KOPT-K1 (cell line): ENCODE measurements around the gene IFI44.

Experiments used
- H3K27ac ChIP-seq: fragments of 200-600 bp; sonication (generic); 2 replicates; pipeline ENCODE4 v1.5.1; 2016; ENCODE audit warnings: antibody characterized with exemption, mild to moderate bottlenecking, low read depth, low read length; ENCODE audit not compliant: poor library complexity, severe bottlenecking
- H3K36me3 ChIP-seq: fragments of 200-600 bp; sonication (generic); 2 replicates; pipeline ENCODE4 v1.5.1; 2017; ENCODE audit warnings: antibody characterized with exemption, mild to moderate bottlenecking, low read length, moderate library complexity; ENCODE audit not compliant: insufficient read depth
- H3K9me3 ChIP-seq: fragments of 200-600 bp; sonication (generic); 2 replicates; pipeline ENCODE4 v1.5.1; 2017; ENCODE audit warnings: antibody characterized with exemption, low read length, mild to moderate bottlenecking; ENCODE audit not compliant: insufficient read depth, poor library complexity, severe bottlenecking

Gene IFI44

GRCh38 chr1:78630600-78630999 lies 19.0 kb upstream of the IFI44 start:
- Histone ChIP-seq H3K27ac (no peak overlapping the region), H3K9me3 (no peaks in the 10 kb centered on the region), H3K36me3 (no peaks in the 10 kb centered on the region)

GRCh38 chr1:78633209-78633608 lies 16.4 kb upstream of the IFI44 start:
- H3K27ac ChIP-seq, result no peak overlapping the region
- H3K9me3 ChIP-seq, result no peaks in the 10 kb centered on the region

GRCh38 chr1:78640462-78640861 lies 9.2 kb upstream of the IFI44 start:
- H3K9me3 ChIP-seq, result peaks cover 7% of the 10 kb centered on the region
- H3K27ac ChIP-seq, result no peak overlapping the region
- H3K36me3 ChIP-seq, result no peaks in the 10 kb centered on the region

More at GRCh38 chr1:78633209-78633608, 16.4 kb upstream of the IFI44 start:
- no peaks in the 10 kb centered on the region for H3K36me3 ChIP-seq

GRCh38 chr1:78641558-78641957 lies 8.1 kb upstream of the IFI44 start:
- no peaks in the 10 kb centered on the region for H3K36me3 ChIP-seq
- H3K9me3 ChIP-seq, result peaks cover 12% of the 10 kb centered on the region
- no peak overlapping the region for H3K27ac ChIP-seq

GRCh38 chr1:78645723-78646122 lies 3.9 kb upstream of the IFI44 start:
- Histone ChIP-seq H3K27ac (no peak overlapping the region), H3K36me3 (no peaks in the 10 kb centered on the region), H3K9me3 (peaks cover 33% of the 10 kb centered on the region)

GRCh38 chr1:78647238-78647637 lies 2.4 kb upstream of the IFI44 start:
- H3K36me3 ChIP-seq, result no peaks in the 10 kb centered on the region
- peaks cover 33% of the 10 kb centered on the region for H3K9me3 ChIP-seq
- H3K27ac ChIP-seq, result no peak overlapping the region

GRCh38 chr1:78650114-78650660 lies 556 bp downstream of the IFI44 start:
- Histone ChIP-seq H3K27ac (peak overlapping the region; percentile 57), H3K9me3 (peaks cover 26% of the 10 kb centered on the region), H3K36me3 (peaks cover 4% of the 10 kb centered on the region; the same call in 1 of the 2 replicates)

GRCh38 chr1:78651241-78651640 lies 1.6 kb downstream of the IFI44 start:
- Histone ChIP-seq H3K36me3 (peaks cover 15% of the 10 kb centered on the region), H3K9me3 (peaks cover 24% of the 10 kb centered on the region), H3K27ac (peak overlapping the region; percentile 57)

- Histone ChIP-seq H3K27ac (no peak overlapping the region), H3K9me3 (peaks cover 16% of the 10 kb centered on the region), H3K36me3 (peaks cover 17% of the 10 kb centered on the region)
These were observed 2.5 kb downstream of the IFI44 start for GRCh38 chr1:78652019-78652560.

- Histone ChIP-seq H3K36me3 (peaks cover 74% of the 10 kb centered on the region), H3K9me3 (no peaks in the 10 kb centered on the region), H3K27ac (no peak overlapping the region)
These were observed 9.3 kb downstream of the IFI44 start for GRCh38 chr1:78658901-78659300.

GRCh38 chr1:78663923-78664322 lies 14.3 kb downstream of the IFI44 start:
- Histone ChIP-seq H3K27ac (no peak overlapping the region), H3K36me3 (peaks cover 47% of the 10 kb centered on the region), H3K9me3 (no peaks in the 10 kb centered on the region)

- Histone ChIP-seq H3K9me3 (no peaks in the 10 kb centered on the region), H3K27ac (no peak overlapping the region), H3K36me3 (peaks cover 40% of the 10 kb centered on the region)
These were observed 15.1 kb downstream of the IFI44 start for GRCh38 chr1:78664763-78665162.

GRCh38 chr1:78665809-78666208 lies 16.2 kb downstream of the IFI44 start:
- Histone ChIP-seq H3K36me3 (peaks cover 30% of the 10 kb centered on the region), H3K27ac (no peak overlapping the region)

GRCh38 chr1:78667939-78668338 lies 18.3 kb downstream of the IFI44 start:
- peaks cover 9% of the 10 kb centered on the region for H3K36me3 ChIP-seq
- H3K9me3 ChIP-seq, result no peaks in the 10 kb centered on the region
- no peak overlapping the region for H3K27ac ChIP-seq

More at GRCh38 chr1:78665809-78666208, 16.2 kb downstream of the IFI44 start:
- H3K9me3 ChIP-seq, result no peaks in the 10 kb centered on the region

GRCh38 chr1:78668427-78668826 lies 18.8 kb downstream of the IFI44 start:
- Histone ChIP-seq H3K27ac (no peak overlapping the region), H3K9me3 (no peaks in the 10 kb centered on the region)

GRCh38 chr1:78672428-78672827 lies 22.8 kb downstream of the IFI44 start:
- H3K27ac ChIP-seq, result no peak overlapping the region
- H3K36me3 ChIP-seq, result no peaks in the 10 kb centered on the region
- H3K9me3 ChIP-seq, result no peaks in the 10 kb centered on the region

More at GRCh38 chr1:78668427-78668826, 18.8 kb downstream of the IFI44 start:
- peaks cover 4% of the 10 kb centered on the region for H3K36me3 ChIP-seq
